MM.1S (cell line): ENCODE results near the gene ANKRD44.
"Not testable (repeated sequence)": the region's sequence is repeated elsewhere in the genome, so short reads cannot be mapped to it uniquely, and the experiment has no call there.

Experiments
- DNase-seq: peaks from one replicate; pipeline ENCODE4 v3.0.0-alpha.2; 2015
- H2AFZ ChIP-seq: fragments of 300-600 bp; sonication (generic); 2 replicates; pipeline ENCODE4 v1.6.0; 2016; ENCODE audit warnings: antibody characterized with exemption, low read length
- H3F3A ChIP-seq: fragments of 300-600 bp; sonication (generic); 2 replicates; pipeline ENCODE4 v1.6.1; 2016; ENCODE audit warnings: mild to moderate bottlenecking, antibody characterized with exemption, low read length, moderate library complexity, mixed read lengths; ENCODE audit not compliant: insufficient read depth
- H3K27ac ChIP-seq: fragments of 300-600 bp; sonication (generic); 2 replicates; pipeline ENCODE4 v1.5.1; 2016; ENCODE audit warnings: mild to moderate bottlenecking, low read length
- H3K27me3 ChIP-seq: fragments of 300-600 bp; sonication (generic); replicated peaks from 2 replicates; pipeline ENCODE4 v1.6.0; 2016; ENCODE audit warnings: low read length; ENCODE audit not compliant: insufficient read depth
- H3K36me3 ChIP-seq: fragments of 300-600 bp; sonication (generic); replicated peaks from 2 replicates; pipeline ENCODE4 v1.6.1; 2016; ENCODE audit warnings: mild to moderate bottlenecking, low read length, mixed read lengths; ENCODE audit not compliant: insufficient read depth
- H3K4me1 ChIP-seq: fragments of 300-600 bp; sonication (generic); 2 replicates; pipeline ENCODE4 v1.6.1; 2016; ENCODE audit warnings: low read length, mixed read lengths
- H3K4me2 ChIP-seq: fragments of 300-600 bp; sonication (generic); 2 replicates; pipeline ENCODE4 v1.6.0; 2016; ENCODE audit warnings: low read depth, low read length
- H3K4me3 ChIP-seq: fragments of 300-600 bp; sonication (generic); 2 replicates; pipeline ENCODE4 v1.5.1; 2016; ENCODE audit warnings: low read length, mixed read lengths
- H3K79me2 ChIP-seq: fragments of 300-600 bp; sonication (generic); 2 replicates; pipeline ENCODE4 v1.6.1; 2016; ENCODE audit warnings: mixed run types, low read length, mixed read lengths
- H3K9ac ChIP-seq: fragments of 300-600 bp; sonication (generic); 2 replicates; pipeline ENCODE4 v1.6.1; 2016; ENCODE audit warnings: low read length, mixed read lengths
- H3K9me2 ChIP-seq: fragments of 300-600 bp; sonication (generic); replicated peaks from 2 replicates; pipeline ENCODE4 v1.6.1; 2016; ENCODE audit warnings: mild to moderate bottlenecking, low read length, mixed read lengths; ENCODE audit not compliant: insufficient read depth
- H3K9me3 ChIP-seq: fragments of 300-600 bp; sonication (generic); replicated peaks from 2 replicates; pipeline ENCODE4 v1.6.1; 2016; ENCODE audit warnings: mild to moderate bottlenecking, low read length, mixed read lengths; ENCODE audit not compliant: insufficient read depth
- H4K20me1 ChIP-seq: fragments of 300-600 bp; sonication (generic); 2 replicates; pipeline ENCODE4 v1.6.1; 2016; ENCODE audit warnings: mild to moderate bottlenecking, low read length, moderate library complexity, mixed read lengths; ENCODE audit not compliant: insufficient read depth
- EZH2 ChIP-seq: fragments of 300-600 bp; sonication (generic); optimal IDR thresholded peaks from 2 replicates; pipeline ENCODE3; 2017; ENCODE audit warnings: low read depth, mild to moderate bottlenecking, antibody characterized with exemption, low read length, mixed read lengths
- EZH2phosphoT487 ChIP-seq: fragments of 300-600 bp; sonication (generic); IDR thresholded peaks from 2 replicates; pipeline ENCODE4 v1.6.1; 2018; ENCODE audit warnings: antibody characterized with exemption, low read length
- TF ChIP-seq, protein P1 (sequence below): fragments of 300-600 bp; sonication (generic); IDR thresholded peaks from 2 replicates; pipeline ENCODE4 v1.5.1; 2016; ENCODE audit warnings: antibody characterized with exemption, low read length, mixed read lengths

The ANKRD44 gene

DNA sequence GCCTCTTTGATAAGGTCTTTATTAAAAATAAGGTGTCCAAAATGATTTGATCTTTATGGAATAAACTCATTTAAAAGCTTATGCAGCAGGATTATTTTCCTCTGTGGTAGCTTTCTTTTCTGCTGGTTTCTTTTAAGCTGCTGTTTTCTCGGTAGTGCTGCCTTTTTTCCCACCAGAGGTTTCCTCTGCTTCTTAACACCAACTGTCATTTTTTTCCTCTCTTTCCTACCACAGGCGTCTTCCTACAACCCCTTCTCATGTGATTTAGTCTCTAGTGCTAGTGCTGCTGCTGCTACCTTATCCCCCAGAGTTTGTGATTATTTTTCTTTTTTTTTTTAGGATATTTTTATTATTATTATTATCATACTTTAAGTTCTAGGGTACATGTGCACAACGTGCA, 281.9 kb downstream of the ANKRD44 start:
- DNase-seq = no peak
- Histone ChIP-seq H3K4me2 (no peak overlapping the region), H4K20me1 (no peaks in the 10 kb centered on the region), H3K9ac (no peak overlapping the region), H3K79me2 (no peaks in the 10 kb centered on the region), H2AFZ (no peak overlapping the region), H3K4me1 (no peaks in the 10 kb centered on the region), H3K36me3 (no peaks in the 10 kb centered on the region), H3F3A (no peaks in the 10 kb centered on the region), H3K9me2 (no peaks in the 10 kb centered on the region), H3K9me3 (no peaks in the 10 kb centered on the region), H3K4me3 (no peak overlapping the region), H3K27me3 (no peaks in the 10 kb centered on the region), H3K27ac (no peak overlapping the region)
- TF ChIP-seq, protein P1, sequence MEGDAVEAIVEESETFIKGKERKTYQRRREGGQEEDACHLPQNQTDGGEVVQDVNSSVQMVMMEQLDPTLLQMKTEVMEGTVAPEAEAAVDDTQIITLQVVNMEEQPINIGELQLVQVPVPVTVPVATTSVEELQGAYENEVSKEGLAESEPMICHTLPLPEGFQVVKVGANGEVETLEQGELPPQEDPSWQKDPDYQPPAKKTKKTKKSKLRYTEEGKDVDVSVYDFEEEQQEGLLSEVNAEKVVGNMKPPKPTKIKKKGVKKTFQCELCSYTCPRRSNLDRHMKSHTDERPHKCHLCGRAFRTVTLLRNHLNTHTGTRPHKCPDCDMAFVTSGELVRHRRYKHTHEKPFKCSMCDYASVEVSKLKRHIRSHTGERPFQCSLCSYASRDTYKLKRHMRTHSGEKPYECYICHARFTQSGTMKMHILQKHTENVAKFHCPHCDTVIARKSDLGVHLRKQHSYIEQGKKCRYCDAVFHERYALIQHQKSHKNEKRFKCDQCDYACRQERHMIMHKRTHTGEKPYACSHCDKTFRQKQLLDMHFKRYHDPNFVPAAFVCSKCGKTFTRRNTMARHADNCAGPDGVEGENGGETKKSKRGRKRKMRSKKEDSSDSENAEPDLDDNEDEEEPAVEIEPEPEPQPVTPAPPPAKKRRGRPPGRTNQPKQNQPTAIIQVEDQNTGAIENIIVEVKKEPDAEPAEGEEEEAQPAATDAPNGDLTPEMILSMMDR = no peak
- no peak for TF ChIP-seq EZH2
- no peak for TF ChIP-seq EZH2phosphoT487

DNA sequence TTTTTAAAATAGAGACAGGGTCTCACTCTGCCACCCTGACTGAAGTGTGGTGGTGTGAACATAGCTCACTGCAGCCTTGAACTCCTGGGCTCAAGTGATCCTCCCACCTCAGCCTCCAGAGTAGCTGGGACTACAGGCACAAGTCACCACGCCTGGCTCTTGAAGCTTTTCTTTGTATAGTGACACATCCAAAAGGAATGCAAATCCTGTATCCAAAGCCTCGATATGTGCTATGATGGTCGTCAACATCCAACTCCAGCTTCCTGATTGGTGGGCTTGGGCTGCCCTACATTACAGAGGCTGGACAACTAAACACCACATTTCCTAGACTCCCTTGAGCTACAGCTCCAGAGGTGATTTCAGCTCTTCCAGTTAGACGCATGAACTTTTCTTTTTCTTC, 282.4 kb downstream of the ANKRD44 start:
- no peak overlapping the region for H3K4me3 ChIP-seq
- TF ChIP-seq EZH2 (no peak), EZH2phosphoT487 (no peak)
- TF ChIP-seq, protein P1 = no peak

DNA sequence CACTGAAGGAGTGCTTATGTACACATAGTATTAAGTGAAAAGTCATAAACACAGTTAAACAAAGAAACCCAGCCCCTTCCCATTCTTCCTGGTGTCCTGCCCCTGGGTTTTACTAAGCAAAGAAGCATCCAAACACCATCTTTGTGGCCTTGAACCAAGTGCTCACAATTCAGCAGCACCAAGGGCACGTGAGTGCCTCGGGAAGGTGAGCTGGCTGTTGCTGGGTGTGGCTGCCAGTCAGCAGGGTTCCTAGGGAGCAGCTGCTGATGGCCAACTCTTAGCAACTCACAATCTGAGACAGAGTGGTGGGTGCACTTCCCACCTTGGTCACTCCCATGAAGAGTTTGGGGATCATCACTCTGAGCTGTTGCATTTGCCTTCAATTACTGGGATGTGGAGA, 286.4 kb downstream of the ANKRD44 start:
- H3K79me2 ChIP-seq = no peaks in the 10 kb centered on the region
- no peaks in the 10 kb centered on the region for H3K4me1 ChIP-seq
- no peaks in the 10 kb centered on the region for H3K36me3 ChIP-seq
- DNase-seq = no peak
- no peak overlapping the region for H3K9ac ChIP-seq
- H3F3A ChIP-seq = no peaks in the 10 kb centered on the region
- no peaks in the 10 kb centered on the region for H4K20me1 ChIP-seq
- no peaks in the 10 kb centered on the region for H3K9me3 ChIP-seq
- no peaks in the 10 kb centered on the region for H3K9me2 ChIP-seq
- no peak overlapping the region for H2AFZ ChIP-seq
- no peak overlapping the region for H3K4me2 ChIP-seq
- no peak overlapping the region for H3K27ac ChIP-seq
- no peak for TF ChIP-seq EZH2phosphoT487
- TF ChIP-seq, protein P1 = no peak
- TF ChIP-seq EZH2 = no peak
- no peak overlapping the region for H3K4me3 ChIP-seq
- H3K27me3 ChIP-seq = no peaks in the 10 kb centered on the region

More for the DNA sequence above, 282.4 kb downstream of the ANKRD44 start:
- no peaks in the 10 kb centered on the region for H3K9me3 ChIP-seq
- no peaks in the 10 kb centered on the region for H3K36me3 ChIP-seq
- H3F3A ChIP-seq = no peaks in the 10 kb centered on the region
- no peak overlapping the region for H3K4me2 ChIP-seq
- no peaks in the 10 kb centered on the region for H3K4me1 ChIP-seq
- H3K9ac ChIP-seq = no peak overlapping the region
- no peak for DNase-seq
- no peak overlapping the region for H2AFZ ChIP-seq
- H3K79me2 ChIP-seq = no peaks in the 10 kb centered on the region
- no peaks in the 10 kb centered on the region for H3K9me2 ChIP-seq
- H3K27ac ChIP-seq = no peak overlapping the region
- no peaks in the 10 kb centered on the region for H3K27me3 ChIP-seq
- H4K20me1 ChIP-seq = no peaks in the 10 kb centered on the region

DNA sequence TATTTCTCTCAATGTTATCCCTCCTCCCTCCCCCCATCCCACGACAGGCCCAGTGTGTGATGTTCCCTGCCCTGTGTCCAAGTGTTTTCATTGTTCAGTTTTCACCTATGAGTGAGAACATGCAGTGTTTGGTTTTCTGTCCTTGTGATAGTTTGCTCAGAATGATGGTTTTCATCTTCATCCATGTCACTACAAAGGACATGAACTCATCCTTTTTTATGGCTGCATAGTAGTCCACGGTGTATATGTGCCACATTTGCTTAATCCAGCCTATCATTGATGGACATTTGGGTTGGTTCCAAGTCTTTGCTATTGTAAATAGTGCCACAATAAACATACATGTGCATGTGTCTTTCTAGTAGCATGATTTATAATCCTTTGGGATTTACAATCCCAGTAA, 289.7 kb downstream of the ANKRD44 start:
- H3F3A ChIP-seq, H3K4me3 ChIP-seq, H3K9me2 ChIP-seq, H2AFZ ChIP-seq, H3K27me3 ChIP-seq, H3K4me1 ChIP-seq, H3K9ac ChIP-seq, H3K36me3 ChIP-seq, H3K79me2 ChIP-seq, DNase-seq, H4K20me1 ChIP-seq, H3K9me3 ChIP-seq, H3K27ac ChIP-seq, H3K4me2 ChIP-seq: not testable (repeated sequence)
